Panc1 (cell line): ENCODE data around the gene MBD4. TPM values are rescaled to one million over a fixed set of nuclear protein-coding genes. Genes with fewer than 3 reads are reported as not detected.

Source experiments
- ATAC-seq: fragments of 200-7000 bp; cut with Tn5 transposase; 2 replicates; pipeline ENCODE4 v1.9.1; 2020; ENCODE audit warnings: mild to moderate bottlenecking, moderate library complexity
- BruUV-seq: library from RNA; stranded (reverse); fragments of 400-500 nt; replicated peaks from 2 replicates; lab custom pipeline; 2021; lab: Mats Ljungman, UMichigan
- CTCF ChIA-PET: fragments of 300-600 bp; sonication (Branson Sonifier 250); formaldehyde crosslinking; loops from one replicate; lab custom pipeline; 2022; ENCODE audit warnings: antibody characterized with exemption; lab: Charles Lee
- POLR2A ChIA-PET: fragments of 300-600 bp; sonication (Branson Sonifier 250); formaldehyde crosslinking; loops from one replicate; lab custom pipeline; 2022; ENCODE audit warnings: antibody characterized with exemption; lab: Charles Lee
- DNase-seq: peaks from one replicate; pipeline ENCODE4 v3.0.0-alpha.2; 2010; ENCODE audit warnings: low read depth, low spot score
- H3K27ac ChIP-seq: 2 replicates; pipeline ENCODE4 v1.5.1; 2011; ENCODE audit warnings: mild to moderate bottlenecking, low read length, inconsistent platforms
- H3K27me3 ChIP-seq: fragments of 200-500 bp; sonication (Bioruptor generic); 2 replicates; pipeline ENCODE4 v1.6.0; 2014; ENCODE audit warnings: low read length, inconsistent platforms; ENCODE audit not compliant: control insufficient read depth, insufficient read depth
- H3K36me3 ChIP-seq: fragments of 200-500 bp; sonication (Bioruptor generic); 2 replicates; pipeline ENCODE4 v1.5.1; 2014; ENCODE audit warnings: inconsistent platforms, mild to moderate bottlenecking, low read length, moderate library complexity; ENCODE audit not compliant: control insufficient read depth, insufficient read depth
- H3K4me1 ChIP-seq: 2 replicates; pipeline ENCODE4 v1.5.1; 2011; ENCODE audit warnings: inconsistent platforms, mild to moderate bottlenecking, low read length, moderate library complexity; ENCODE audit not compliant: control insufficient read depth, insufficient read depth
- H3K4me3 ChIP-seq, 2 experiments: 2 replicates each; pipeline ENCODE4 v1.5.1; 2011 to 2012; ENCODE audit warnings: low read depth in 2 of 2, low read length in 2 of 2, mild to moderate bottlenecking in 2 of 2, inconsistent platforms in 1 of 2, moderate library complexity in 1 of 2
- H3K9me3 ChIP-seq: fragments of 200-500 bp; sonication (Bioruptor generic); 2 replicates; pipeline ENCODE4 v1.5.1; 2014; ENCODE audit warnings: low read depth, mild to moderate bottlenecking, inconsistent platforms, low read length, moderate library complexity; ENCODE audit not compliant: control insufficient read depth, insufficient read depth
- POLR2AphosphoS5 ChIP-seq: IDR thresholded peaks from 2 replicates; pipeline ENCODE4 v1.6.1; 2012; ENCODE audit warnings: mild to moderate bottlenecking, low read depth, low read length, moderate library complexity
- SIN3A ChIP-seq: IDR thresholded peaks from 2 replicates; pipeline ENCODE4 v1.6.1; 2012; ENCODE audit warnings: low read depth, mild to moderate bottlenecking, low read length, moderate library complexity, borderline replicate concordance; ENCODE audit not compliant: insufficient read depth
- TCF7L2 ChIP-seq: IDR thresholded peaks from 2 replicates; pipeline ENCODE4 v1.6.1; 2011; ENCODE audit warnings: mild to moderate bottlenecking, low read depth, low read length, inconsistent platforms
- in situ Hi-C: cut with HindIII; loops from 2 replicates; pipeline ENCODE4 v1.10.0; 2016; ENCODE audit warnings: low sequenced_read_pairs, low pct_unique_long_range_greater_than_20kb
- intact Hi-C: fragments of 100-400 bp; cut with micrococcal nuclease; formaldehyde crosslinking; loops from one replicate; pipeline ENCODE4 v1.10.0; 2022; ENCODE audit not compliant: unreplicated experiment
- total RNA-seq: library from RNA; stranded (reverse); gene quantifications from one replicate; pipeline ENCODE4 v1.2.1, GENCODE V29; 2021; ENCODE audit not compliant: unreplicated experiment
- TF ChIP-seq, protein P1 (sequence below), 2 experiments: IDR thresholded peaks; 2 replicates each; pipeline ENCODE4 v1.6.1; 2011 to 2012; ENCODE audit warnings: low read depth in 2 of 2, control low read depth in 1 of 2, low read length in 1 of 2, mild to moderate bottlenecking in 1 of 2, moderate library complexity in 1 of 2; ENCODE audit not compliant: insufficient read depth in 1 of 2
- TF ChIP-seq, protein P2 (sequence below): fragments of 450-650 bp; IDR thresholded peaks from 2 replicates; pipeline ENCODE4 v1.5.1; 2017; ENCODE audit warnings: mild to moderate bottlenecking

MBD4 gene
- total RNA-seq, 1 experiment from 2014 or later: 44.7 TPM

GRCh38 chr3:129412542-129413198, 27.1 kb downstream of the MBD4 start:
- H3K36me3 ChIP-seq: no peaks in the 10 kb centered on the region
- H3K27me3 ChIP-seq: no peaks in the 10 kb centered on the region
- BruUV-seq: no TSS peak
- DNase-seq (no peak), ATAC-seq (no peak)
- no peak overlapping the region for H3K4me3 ChIP-seq
- ChIA-PET CTCF (interaction anchor here (0.7 kb wide), 1 partner anchor 29 kb away, joined by 4 read pairs; no protein-coding TSS in a partner anchor), POLR2A (interaction anchor here (0.6 to 1.0 kb wide), 2 partner anchors 13 to 37 kb away, joined by 5 to 9 read pairs; no protein-coding TSS in a partner anchor)
- intact Hi-C loops (no loop called here), in situ Hi-C loops (no loop called here)
- TF ChIP-seq TCF7L2 (no peak), POLR2AphosphoS5 (no peak), SIN3A (no peak)
- TF ChIP-seq, protein P1, sequence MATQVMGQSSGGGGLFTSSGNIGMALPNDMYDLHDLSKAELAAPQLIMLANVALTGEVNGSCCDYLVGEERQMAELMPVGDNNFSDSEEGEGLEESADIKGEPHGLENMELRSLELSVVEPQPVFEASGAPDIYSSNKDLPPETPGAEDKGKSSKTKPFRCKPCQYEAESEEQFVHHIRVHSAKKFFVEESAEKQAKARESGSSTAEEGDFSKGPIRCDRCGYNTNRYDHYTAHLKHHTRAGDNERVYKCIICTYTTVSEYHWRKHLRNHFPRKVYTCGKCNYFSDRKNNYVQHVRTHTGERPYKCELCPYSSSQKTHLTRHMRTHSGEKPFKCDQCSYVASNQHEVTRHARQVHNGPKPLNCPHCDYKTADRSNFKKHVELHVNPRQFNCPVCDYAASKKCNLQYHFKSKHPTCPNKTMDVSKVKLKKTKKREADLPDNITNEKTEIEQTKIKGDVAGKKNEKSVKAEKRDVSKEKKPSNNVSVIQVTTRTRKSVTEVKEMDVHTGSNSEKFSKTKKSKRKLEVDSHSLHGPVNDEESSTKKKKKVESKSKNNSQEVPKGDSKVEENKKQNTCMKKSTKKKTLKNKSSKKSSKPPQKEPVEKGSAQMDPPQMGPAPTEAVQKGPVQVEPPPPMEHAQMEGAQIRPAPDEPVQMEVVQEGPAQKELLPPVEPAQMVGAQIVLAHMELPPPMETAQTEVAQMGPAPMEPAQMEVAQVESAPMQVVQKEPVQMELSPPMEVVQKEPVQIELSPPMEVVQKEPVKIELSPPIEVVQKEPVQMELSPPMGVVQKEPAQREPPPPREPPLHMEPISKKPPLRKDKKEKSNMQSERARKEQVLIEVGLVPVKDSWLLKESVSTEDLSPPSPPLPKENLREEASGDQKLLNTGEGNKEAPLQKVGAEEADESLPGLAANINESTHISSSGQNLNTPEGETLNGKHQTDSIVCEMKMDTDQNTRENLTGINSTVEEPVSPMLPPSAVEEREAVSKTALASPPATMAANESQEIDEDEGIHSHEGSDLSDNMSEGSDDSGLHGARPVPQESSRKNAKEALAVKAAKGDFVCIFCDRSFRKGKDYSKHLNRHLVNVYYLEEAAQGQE (IDR thresholded peaks at IDR 0.05; ENCODE audit: insufficient read depth in 1 of 2, low read depth in 2 of 2, low read length in 1 of 2): no peak
- TF ChIP-seq, protein P2, sequence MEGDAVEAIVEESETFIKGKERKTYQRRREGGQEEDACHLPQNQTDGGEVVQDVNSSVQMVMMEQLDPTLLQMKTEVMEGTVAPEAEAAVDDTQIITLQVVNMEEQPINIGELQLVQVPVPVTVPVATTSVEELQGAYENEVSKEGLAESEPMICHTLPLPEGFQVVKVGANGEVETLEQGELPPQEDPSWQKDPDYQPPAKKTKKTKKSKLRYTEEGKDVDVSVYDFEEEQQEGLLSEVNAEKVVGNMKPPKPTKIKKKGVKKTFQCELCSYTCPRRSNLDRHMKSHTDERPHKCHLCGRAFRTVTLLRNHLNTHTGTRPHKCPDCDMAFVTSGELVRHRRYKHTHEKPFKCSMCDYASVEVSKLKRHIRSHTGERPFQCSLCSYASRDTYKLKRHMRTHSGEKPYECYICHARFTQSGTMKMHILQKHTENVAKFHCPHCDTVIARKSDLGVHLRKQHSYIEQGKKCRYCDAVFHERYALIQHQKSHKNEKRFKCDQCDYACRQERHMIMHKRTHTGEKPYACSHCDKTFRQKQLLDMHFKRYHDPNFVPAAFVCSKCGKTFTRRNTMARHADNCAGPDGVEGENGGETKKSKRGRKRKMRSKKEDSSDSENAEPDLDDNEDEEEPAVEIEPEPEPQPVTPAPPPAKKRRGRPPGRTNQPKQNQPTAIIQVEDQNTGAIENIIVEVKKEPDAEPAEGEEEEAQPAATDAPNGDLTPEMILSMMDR: no peak
- H3K4me1 ChIP-seq: no peaks in the 10 kb centered on the region
- no peaks in the 10 kb centered on the region for H3K9me3 ChIP-seq
- H3K27ac ChIP-seq: no peak overlapping the region

DNA sequence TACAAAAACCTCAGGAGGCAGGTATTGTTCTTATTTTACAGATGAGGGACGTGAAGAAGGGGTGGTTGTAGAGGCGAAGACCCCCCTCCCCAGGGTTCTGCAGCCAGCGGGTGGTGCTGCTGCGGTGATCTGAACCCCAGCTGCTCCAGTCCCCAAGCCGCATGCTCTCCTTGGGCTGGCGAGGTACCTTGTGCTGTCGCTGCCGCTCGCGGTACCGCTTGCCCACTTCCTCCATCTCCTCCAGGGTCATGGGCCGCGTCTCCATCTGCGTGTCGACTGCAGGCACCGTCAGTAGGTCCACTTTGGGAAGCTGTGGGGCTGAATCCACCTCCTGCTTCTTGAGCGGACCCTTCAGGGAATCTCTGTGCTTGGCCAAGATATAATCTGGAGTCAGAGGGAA, 28.8 kb downstream of the MBD4 start:
- POLR2A ChIA-PET: no interaction called here
- in situ Hi-C loops: no loop called here
- H3K4me1 ChIP-seq: no peaks in the 10 kb centered on the region
- ATAC-seq: no peak
- no TSS peak for BruUV-seq
- intact Hi-C loops: no loop called here
- DNase-seq: no peak
- H3K4me3 ChIP-seq: no peak overlapping the region
- H3K27ac ChIP-seq: no peak overlapping the region
- H3K9me3 ChIP-seq: no peaks in the 10 kb centered on the region
- H3K36me3 ChIP-seq: no peaks in the 10 kb centered on the region
- CTCF ChIA-PET: no interaction called here
- H3K27me3 ChIP-seq: no peaks in the 10 kb centered on the region
- TF ChIP-seq, protein P2: no peak
- TF ChIP-seq POLR2AphosphoS5 (no peak), TCF7L2 (no peak), SIN3A (no peak)
- TF ChIP-seq, protein P1 (IDR thresholded peaks at IDR 0.05; ENCODE audit: insufficient read depth in 1 of 2, low read depth in 2 of 2, low read length in 1 of 2): no peak
